Amygdala (tissue), 56 donors: ENCODE data around the gene SSBP2.
"Not testable (repeated sequence)": the region's sequence is repeated elsewhere in the genome, so short reads cannot be mapped to it uniquely, and the experiment has no call there.

Experiments
- DNase-seq, 56 donors: peaks; one replicate each; lab custom pipeline; 2025; lab: John Stamatoyannopoulos, UW

SSBP2 gene

DNA sequence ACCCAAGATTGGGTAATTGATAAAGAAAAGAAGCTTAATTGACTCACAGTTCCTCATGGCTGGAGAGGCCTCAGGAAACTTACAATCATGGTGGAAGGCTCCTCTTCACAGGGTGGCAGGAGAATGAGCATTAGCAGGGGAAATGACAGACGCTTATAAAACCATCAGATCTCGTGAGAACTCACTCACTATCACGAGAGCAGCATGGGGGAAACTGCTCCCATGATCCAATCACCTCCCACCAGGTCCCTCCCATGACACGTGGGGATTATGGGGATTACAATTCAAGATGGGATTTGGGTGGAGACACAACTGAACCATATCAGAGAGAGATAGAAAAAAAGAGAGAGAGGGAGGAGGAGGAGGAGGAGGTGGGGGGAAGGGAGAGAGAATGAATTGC is 343.1 kb downstream of the SSBP2 start:
- DNase-seq, result not testable (repeated sequence)

DNA sequence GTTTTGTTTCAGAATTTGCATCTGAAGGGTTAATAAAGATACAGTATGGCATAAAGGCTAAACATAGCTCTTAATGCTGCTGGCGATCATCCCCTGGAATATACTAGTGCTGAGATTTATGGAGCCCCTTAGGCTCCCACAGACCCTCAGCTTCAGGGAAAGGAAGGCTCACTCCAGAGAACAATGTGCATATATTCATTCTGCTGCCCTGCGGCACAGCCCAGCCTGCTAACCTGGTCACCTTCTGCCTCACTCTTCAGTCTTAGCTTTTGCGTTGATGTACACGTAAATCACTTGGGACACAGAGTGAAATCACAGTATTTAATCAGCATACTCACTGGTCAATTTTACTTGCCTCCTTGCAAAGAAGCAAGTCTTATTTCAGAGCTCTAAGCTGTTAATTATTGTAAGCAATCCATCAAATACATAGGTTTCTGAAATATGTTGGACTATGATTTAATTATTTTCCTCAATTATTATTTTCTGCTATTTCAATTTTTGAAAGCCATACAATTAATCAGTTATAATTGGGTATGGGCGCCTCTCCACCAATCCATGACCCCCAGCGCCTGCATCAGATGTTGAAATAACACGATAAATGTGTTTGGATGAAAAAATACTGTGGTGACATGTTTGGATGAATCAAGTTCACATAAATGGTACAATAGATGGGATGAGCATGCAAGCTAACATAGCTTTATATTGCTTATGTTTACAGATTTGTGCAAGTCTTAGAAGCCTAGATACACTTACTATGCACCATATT is 345.6 kb downstream of the SSBP2 start:
- DNase-seq, result no peak

DNA sequence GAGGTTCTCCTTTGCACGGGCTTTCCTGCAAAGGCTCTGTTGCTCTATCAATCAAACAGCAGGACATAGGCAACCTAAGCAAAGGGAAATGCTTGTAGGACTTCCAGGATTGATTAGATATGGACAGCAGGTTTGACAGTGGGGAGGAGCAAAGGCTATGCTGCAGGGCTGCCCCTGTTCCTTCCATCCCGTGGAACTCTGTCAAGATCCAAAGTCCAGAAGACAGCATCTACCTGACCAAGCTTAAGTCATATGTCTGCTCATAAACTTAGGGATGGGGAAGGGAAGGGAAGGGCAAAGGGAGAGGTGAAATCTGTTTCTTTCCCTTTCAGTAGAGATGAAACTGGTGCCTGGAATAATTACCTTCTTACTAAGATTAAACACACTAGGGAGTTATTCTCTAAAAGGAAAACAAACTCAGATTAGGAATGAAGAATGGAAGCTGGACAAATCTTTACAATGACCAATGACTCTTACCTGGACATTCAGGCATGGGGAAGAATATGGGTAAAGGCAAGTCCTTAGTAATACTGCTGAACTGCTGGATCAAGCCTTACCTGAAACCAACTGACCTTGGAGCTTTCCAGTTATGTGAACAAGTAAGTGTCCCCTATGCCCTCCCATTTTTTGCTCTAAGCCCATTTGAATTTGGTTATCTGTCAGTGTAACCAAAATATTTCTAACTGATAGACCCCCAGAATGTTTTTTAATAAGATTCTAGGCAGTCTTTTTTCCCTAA is 348.5 kb downstream of the SSBP2 start:
- no peak for DNase-seq

DNA sequence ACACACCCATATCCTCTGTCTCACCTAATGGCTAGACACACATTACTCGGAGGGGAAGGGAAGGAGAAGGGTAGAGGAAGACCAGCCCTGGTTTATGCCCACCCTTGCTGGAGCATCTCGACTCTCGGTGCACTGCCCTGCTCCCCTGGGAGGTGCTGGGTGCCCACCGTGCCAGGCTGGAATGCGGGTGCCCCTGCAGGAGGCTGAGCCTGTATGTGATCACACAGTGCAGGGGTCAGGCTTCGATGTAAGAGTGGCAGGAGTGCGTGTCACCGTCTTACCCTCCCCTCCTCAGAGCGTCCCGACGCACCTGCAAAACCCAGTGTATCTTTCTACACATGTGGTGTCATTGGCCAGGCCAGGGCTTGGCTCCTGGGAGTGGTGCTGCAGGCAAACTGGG is 349.6 kb downstream of the SSBP2 start:
- DNase-seq, result no peak

DNA sequence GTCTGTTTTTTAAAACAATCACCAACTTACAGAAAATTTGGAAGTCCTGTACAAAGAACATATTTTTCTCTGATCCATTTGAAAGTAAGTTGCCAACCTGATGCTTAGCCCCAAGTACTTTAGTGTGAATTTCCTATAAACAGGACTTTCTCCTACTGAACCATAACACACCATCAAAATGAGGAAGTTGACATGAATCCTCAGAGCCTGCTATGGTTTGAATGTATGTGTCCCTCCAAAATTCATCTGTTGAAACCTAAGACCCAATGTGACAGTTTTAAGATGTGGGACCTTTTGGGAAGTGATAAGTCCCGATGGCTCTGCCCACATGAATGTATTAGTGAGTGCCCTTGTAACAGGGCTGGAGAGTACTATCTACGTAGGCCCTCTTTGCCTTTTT is 350.5 kb downstream of the SSBP2 start:
- DNase-seq, result no peak

DNA sequence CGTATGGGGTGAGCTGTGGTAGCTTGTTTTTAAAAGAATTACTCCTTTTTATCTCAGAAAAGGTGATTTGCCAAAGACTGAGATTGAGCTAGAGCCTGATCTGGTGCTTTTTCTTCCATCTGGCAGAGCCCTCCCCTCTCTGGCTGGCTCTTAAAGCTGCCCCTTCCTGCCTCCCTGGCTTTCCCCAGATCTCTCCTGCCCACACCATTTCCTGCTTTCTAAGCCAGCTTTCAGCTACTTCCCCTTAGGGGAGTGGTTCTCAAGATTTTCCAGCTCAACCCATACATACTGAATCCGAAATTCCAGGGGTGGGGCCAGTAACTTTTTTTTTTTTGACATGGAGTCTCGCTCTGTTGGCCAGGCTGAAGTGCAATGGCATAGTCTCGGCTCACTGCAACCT is 352.2 kb downstream of the SSBP2 start:
- DNase-seq, result no peak

DNA sequence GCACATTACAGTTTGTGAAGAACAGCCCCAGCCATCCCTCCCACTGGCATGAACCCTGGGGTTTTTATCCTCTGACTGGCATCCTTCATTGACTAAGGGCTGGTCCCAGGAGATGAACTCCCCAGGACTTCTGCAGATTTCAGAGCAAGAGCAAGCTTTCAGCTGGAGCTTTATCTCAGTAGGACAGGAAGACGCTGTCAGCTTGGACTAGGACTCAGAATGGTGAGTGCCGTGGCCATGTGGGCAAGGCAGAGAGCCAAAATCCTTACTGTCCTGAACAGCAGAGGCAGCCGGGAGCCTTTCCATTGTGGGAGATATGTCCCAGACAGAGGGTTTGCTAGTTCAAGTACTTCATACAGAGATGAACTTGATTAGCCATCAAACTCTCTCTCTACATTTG is 353.7 kb downstream of the SSBP2 start:
- DNase-seq, result peak in 1 of 56 donors; percentile 1

DNA sequence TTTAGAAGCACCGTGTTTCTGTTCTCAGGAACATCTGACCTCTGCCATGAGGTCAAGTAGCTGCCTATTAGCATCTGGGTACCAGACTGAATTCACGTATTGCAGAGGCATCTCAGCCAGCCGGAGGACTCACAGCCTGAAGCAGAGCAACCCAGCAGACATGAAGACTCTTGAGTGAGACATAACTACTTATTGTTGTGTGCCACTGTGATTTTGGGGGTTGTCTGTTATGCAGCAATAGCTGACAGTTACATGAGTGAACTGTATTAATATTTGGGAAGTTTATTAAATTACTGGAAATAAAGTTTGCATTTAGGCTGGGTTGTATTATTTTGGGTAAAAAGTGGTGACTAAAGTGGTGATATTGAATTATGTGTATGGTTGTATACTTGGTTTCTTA is 355.6 kb downstream of the SSBP2 start:
- DNase-seq, result no peak

DNA sequence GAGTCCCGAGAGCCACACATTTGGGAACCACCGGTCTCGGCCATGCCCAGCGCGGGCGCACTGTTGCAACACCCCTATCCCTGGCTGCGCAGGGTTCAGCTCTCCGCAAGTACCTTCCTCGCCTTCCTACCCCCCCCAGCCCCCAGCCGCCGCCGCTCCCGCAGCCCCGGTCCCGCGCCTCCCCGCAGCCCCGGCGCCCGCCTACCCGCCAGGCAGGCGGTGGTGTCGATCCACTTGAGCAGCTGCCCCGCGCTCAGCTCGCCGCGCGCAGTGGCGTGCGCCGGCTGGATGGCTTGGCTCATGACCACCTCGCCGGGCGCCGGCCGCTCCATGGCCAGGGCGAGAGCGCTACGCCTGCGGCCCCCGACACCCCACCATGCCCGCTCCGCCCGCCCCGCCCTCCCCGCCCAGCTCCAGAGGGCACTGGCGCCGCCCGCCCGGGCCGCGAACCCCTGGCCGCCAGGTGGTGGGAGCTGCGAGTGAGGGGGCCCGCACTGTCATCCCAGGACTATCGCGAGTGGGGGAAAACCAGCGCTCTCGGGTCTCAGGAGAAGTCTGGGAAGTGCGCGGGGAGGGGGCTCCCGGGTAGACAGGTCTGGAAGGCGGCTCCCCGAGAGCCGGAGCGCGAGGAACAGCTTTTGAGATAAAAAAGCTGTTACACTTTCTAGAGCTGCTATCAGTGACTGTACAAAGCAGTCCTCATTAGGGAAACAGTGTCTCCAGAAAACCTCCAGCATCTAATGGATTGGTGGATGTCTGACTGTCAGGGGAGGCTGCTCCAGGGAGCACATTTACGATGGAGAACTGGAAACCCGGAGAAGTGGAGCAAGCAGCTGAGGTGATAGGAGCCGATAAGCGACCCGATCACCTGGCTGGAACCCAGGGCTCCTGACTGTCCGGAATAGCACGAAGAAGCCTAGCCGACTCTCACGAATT is 356.8 kb downstream of the SSBP2 start, which contains the start of gene ACOT12:
TSS of gene ACOT12 (minus strand) at position 352 of the 936 bp plus-strand sequence. CDS start at position 332, 20 bp downstream.
- DNase-seq, result peak in 7 of 56 donors; percentile 2 to 31 (median 6)

DNA sequence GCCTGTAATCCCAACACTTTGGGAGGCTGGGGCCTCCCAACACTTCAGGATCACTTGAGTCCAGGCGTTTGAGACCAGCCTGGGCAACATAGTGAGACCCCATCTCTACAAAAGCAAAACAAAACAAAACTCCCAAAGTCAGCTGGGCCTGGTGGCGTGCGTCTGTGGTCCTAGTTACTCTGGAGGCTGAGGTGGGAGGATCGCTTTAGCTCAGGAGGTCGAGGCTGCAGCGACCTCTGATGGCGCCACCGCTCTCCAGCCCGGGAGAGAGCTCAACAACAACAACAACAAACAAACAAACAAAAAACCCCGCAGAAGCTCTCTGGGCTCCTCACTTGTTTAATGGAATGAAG is 357.5 kb downstream of the SSBP2 start:
- DNase-seq, result no peak

DNA sequence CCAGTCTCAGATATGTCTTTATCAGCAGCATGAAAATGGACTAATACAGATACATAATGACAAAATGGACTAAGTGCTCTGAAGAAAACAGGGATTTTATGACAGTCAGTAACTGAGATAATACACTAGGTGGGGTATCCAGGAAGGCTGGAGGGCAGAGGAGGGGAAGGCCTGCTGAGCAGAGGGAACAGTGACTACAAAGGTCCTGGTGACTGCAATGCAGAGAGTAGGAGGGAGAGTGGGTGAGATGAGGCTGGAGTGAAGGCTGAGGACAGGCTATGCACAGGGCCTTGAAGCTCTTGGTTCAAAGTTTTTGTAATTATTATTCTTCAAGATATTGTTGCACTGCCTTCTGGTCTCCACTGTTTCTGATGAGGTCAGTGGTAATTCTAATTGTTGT is 361.9 kb downstream of the SSBP2 start:
- no peak for DNase-seq

DNA sequence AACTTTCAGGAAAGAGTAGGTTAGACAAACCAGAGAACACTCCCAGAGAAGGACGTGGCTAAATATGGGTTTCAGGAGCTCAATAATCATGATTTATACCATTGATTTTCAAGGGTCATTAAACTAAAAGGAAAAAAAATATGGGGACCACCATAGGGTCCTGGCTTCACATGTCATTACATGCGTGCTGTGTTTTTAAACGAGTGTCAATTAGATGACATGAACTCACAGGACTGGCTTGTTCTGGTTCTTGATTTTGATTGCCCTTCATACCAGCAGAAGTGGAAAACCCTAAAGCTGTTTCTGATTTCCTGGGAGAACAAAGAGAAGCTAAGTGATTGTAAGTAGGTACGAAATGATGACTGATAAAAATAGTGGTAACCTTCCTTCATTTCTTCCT is 362.7 kb downstream of the SSBP2 start:
- no peak for DNase-seq

DNA sequence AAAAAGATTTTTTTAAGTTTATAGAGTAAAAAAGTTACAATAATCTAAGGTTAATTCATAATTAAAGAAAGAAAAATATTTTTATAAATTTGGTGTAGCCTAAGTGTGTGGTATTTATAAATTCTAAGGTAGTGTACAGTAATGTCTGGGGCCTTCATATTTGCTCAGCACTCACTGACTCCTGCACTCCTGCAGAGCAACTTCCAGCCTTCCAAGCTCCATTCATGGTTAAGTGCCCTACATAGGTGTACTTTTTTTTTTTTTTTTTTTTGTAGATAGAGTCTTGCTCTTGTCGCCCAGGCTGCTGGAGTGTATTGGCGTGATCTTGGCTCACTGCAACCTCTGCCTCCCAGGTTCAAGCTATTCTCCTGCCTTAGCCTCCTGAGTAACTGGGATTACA is 367.0 kb downstream of the SSBP2 start:
- DNase-seq, result no peak

DNA sequence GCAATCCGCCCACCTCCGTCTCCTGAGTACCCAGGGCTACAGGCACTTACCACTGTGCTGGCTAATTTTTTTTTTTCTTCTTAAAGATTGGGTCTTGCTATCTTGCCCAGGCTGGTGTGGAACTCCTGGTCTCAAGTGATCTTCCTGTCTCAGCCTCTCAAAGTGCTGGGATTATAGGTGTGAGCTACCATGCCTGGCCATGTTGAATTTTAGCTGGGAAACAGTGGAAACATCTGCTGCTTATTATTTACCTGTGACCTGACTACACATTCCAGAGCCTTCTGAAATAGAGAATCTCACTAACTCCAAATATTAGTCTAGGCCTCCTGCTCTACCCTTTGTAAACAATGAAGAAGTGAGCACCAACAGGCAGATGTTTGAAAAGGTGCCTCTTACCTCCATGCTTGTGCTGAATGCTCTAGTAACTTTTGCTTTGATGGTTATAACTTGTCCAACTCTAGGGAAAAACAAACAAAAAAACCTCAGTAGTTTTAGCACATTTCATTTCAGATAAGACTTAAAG is 379.5 kb downstream of the SSBP2 start:
- DNase-seq, result no peak

DNA sequence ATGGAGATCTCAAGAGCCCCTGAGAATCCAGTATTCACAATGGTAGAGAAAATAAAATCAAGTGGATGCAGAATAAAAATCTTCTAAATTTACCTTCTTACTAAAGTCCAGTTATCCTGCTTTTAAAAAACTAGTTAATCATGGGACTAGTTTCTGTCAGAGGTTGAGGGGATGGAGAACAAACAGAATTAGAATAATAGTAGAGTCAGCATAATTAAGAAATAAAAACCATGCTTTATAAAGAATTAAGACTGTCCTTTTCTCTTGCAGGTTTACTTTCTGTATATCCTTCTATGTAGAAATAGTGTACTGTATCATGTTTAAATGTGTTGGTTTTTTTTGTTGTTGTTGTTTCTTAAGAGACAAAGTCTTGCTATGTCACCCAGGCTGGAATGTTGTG is 380.0 kb downstream of the SSBP2 start:
- no peak for DNase-seq

DNA sequence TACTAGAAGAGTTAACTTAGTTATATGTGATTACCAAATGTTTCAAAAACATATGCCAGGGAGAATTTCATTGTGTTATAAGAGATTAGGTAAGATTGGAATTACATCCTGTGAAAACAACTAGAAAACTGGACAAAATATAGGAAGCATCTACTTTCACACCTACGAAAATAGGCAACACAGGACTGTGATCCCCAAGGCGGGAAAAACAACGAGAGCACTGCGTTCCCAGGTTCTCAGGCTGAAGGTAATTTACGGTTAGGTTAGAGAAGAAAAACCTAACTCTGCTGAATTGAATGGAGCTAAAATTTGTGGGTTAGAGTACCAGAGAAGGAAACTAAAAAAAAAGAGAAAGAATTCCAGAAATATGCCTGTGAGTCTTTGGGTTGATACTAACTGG is 385.4 kb downstream of the SSBP2 start:
- DNase-seq, result no peak

DNA sequence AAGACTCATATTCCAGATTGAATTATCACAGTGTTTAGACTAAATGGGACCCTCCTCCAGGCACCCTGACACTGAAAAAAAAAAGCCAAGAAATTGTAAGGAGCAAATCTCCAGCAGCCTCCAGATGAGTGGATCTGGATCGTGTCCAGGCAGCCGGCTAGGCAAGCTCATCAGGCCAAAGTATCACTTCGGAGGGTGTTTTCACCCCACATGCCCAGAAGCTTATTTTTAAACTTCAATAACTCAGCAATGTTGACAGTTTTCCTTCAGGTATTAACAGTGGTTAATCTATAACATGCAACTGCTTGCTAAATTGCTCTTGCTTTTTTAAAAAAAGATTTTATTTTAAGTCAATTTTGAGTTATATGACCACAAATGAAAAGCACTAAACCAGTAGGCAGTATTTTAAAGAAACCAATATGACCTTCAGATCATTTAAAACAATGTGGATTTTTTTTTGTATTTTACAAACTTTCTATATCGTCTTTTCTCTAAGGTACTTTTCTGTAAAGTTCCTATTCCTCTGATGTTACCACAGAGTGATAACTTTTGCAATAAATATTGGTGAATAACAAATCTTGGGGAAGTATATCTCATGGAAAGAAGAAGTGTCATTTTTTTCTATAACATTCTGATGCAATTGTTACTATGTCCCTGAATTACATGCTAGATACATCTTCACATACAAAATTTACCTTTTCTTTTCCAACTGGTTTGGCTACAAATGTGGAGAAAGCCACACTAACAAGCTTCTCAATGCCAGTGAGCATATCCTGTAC is 387.6 kb downstream of the SSBP2 start:
- no peak for DNase-seq
